HG02571 (cell line): ENCODE data around the gene TCIRG1.
"Not testable (repeated sequence)": the region's sequence is repeated elsewhere in the genome, so short reads cannot be mapped to it uniquely, and the experiment has no call there.

Source experiments
- ATAC-seq: cut with Tn5 transposase; IDR thresholded peaks from one replicate; pipeline ENCODE4 v1.9.1; 2021; ENCODE audit warnings: mild to moderate bottlenecking, moderate library complexity; ENCODE audit not compliant: unreplicated experiment

TCIRG1 gene, protein sequence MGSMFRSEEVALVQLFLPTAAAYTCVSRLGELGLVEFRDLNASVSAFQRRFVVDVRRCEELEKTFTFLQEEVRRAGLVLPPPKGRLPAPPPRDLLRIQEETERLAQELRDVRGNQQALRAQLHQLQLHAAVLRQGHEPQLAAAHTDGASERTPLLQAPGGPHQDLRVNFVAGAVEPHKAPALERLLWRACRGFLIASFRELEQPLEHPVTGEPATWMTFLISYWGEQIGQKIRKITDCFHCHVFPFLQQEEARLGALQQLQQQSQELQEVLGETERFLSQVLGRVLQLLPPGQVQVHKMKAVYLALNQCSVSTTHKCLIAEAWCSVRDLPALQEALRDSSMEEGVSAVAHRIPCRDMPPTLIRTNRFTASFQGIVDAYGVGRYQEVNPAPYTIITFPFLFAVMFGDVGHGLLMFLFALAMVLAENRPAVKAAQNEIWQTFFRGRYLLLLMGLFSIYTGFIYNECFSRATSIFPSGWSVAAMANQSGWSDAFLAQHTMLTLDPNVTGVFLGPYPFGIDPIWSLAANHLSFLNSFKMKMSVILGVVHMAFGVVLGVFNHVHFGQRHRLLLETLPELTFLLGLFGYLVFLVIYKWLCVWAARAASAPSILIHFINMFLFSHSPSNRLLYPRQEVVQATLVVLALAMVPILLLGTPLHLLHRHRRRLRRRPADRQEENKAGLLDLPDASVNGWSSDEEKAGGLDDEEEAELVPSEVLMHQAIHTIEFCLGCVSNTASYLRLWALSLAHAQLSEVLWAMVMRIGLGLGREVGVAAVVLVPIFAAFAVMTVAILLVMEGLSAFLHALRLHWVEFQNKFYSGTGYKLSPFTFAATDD

DNA sequence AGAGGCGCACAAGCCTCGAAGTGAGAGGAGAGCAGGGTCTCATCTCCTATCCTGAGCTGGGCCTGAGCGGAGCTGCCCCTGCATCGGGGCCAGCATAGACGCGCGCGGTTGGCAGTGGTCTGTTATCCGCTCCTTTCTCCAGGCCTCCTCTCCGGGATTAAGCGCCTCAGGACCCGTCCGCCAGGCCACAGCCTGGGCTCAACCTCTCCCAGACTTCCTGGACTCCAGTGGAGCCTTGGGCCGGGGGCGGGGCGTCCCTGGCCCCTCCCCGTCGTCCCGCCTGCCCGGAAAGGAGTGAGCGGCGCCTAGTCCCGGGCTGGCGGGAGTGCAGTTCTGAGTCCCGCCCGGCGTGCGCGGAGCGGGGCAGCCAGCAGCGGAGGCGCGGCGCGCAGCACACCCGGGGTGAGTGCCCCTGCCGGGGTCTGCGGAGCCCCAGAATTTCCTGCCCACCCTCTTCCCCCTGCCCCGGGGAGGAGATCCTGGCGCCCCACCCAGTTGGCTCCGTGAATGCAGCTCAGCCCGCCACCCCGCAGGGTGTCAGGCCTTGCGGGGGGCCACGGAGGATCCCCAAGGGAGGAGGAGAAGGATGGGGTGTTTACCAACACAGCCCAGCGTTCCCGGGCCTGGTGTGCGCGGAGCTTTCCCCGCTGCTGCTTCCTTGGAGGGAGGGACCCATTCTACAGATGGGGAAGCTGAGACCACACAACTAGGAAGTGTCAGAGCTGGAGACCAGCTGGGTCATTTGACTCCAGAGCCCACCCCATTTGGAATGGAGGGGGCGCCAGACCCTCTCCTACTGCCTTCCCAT, at the start of gene TCIRG1:
TSS of gene TCIRG1 (plus strand) at position 308 of the 808 bp plus-strand sequence. CDS start 2,247 bp downstream, outside the sequence.
- no peak for ATAC-seq

- ATAC-seq = not testable (repeated sequence)
These were observed 48.1 kb upstream of the TCIRG1 start for GRCh38 chr11:67990546-67991346.

DNA sequence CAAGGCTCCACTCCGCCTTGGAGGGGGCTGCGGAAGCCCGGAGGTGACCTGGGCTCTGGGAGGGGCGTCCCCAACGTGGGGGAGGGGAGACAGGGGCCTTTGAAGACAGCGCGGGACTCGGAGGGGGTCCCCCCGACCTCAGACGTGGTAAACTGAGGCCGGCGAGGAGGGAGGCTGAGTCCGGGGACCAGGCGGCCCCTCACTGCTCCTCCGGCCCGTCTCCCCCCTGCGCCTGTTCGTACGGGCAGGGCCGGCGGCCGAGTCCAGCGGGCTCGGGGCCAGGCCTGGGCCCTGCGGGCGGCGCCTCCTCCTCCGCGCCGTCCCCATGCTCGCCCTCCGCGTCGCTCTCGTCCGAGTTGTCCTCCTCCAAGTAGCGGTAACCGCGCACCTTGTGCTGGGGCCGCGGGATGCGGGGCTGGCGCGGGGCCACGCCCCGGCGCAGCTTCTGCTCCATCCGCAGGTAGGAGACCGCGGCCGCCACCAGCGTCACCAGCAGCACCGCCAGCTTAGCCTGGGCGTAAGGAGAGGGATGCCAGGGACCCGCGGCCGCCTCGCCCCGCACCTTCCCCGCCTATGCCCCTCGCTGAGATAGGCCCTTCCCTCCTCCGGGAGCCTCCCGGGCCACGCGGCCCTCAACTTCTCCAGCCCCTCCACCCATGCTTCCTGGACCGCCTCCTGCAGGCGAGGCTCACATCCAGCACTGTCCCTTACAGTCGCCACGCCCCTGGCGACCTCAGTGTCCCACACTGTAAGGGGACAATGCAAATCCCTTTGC, 47.3 kb upstream of the TCIRG1 start:
- ATAC-seq = not testable (repeated sequence)

- not testable (repeated sequence) for ATAC-seq
These were observed 45.0 kb upstream of the TCIRG1 start for GRCh38 chr11:67993821-67994220.

DNA sequence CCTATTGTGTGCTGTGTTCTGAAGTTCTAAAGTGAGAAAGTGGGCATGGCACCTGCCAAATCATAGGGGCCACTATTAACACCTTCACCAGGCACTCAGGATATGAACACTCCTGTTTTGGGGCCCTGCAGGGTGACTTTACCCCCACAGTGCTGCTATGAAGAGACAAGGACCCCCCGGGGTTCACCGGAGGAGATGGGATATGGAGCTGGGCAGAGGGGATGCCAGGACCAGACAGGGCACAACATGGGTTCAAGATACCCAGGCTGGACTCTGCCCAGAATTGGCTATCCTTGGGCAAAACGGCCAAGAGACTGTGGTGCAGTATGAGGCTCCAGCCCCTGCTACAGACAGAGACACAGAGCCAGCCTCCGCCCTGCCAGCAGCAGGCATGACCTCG, 44.4 kb upstream of the TCIRG1 start:
- not testable (repeated sequence) for ATAC-seq

DNA sequence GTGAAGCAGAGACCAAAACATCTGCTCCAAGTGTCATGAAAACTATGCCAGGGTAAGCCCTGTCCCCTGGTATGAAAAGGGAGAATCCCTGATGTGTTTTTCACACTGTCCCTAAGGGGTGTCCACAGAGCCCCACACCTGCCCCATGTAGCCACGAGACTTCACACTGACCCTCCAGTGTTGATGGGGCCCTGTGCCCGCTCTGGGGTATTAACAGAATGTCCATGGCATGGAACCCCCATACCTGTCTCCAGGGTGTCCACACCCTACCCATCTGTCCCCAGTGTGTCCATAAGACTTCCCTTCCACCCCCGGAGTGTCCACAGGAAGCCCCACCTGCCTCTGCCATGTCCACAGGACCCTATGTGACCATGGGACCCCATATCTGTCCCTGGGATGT, 43.7 kb upstream of the TCIRG1 start:
- not testable (repeated sequence) for ATAC-seq

DNA sequence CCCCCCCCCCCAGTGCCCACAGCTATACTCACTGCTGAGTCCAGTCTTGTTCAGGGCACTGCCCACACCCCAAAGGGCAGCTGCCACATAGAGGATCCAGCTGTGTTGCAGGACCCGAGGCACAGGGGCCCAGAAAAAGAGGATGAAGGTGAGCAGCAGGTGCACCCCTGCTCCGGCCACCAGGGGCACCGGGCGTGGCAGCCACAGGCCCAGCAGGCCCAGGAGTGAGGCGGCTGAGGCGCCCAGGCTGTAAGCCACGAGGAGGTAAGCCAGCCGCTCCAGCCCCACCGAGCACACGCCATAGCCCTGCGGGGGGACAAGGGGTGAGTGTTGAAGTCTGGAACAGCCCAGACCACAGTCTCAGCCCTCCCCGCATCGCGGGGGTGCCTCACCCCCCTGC, 43.2 kb upstream of the TCIRG1 start:
- ATAC-seq = not testable (repeated sequence)

- ATAC-seq = no peak
These were observed 42.8 kb upstream of the TCIRG1 start for GRCh38 chr11:67996051-67996450.

DNA sequence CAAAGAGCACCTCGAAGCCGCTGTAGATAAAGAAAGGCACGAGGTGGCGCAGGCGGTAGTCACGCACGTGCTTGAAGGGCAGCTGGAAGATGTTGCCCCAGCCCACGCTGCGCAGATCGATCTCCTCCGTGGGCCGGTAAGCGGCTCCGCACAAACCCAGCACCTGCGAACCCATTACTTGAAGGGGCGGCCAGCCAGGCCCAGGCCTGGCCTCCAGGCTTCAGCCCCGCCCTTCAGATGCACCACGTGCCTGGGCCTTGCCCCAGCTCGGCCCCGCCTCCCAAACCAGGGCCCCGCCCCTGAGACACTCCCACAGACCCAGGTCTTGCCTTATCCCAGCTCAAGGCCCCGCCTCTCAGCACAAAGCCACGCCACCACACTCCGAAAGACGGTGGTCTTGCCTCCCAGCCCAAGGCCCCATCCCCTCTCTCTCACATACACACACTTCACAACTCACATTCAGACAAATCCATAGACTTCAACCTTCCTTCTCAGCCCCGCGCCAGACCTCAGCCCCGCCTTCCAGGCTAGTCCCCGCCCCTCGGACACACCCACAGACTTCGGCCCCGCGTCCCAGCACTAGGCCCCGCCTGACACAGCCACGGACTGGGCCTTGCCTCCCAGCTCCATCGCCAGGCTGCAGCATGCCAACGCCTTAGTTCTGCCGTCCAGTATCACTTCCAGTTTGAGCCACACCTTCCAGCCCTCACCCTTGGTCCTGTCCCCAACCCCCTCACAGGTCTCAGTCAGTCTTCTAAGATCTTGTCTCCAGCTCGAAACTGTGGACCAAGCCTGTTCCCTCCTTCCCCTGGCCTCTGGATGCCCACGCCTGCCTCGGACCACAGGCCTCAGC, 42.0 kb upstream of the TCIRG1 start:
- no peak for ATAC-seq

DNA sequence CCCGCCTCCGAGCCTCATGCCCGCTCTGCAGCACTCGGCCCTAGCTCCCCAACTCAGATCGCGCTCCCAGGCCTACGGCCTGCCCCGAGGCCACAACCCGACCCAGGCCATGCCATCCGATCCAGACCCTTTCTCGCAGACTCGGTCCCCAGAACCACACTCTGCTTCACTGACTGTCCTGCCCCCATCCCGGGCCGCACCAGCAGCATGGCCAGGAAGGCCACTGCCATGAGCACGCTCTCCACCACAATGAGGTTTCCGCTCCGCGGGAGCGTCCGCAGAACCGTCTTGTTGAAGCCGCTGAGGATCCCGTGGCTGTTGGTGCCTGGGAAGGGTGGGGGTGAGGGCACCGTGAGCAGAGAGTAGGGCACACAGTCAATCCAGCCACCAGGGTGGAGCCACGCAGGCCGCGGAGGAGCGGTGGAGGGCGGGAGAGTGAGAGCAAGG, 41.3 kb upstream of the TCIRG1 start:
- ATAC-seq = no peak

- no peak for ATAC-seq
These were observed 40.4 kb upstream of the TCIRG1 start for GRCh38 chr11:67998150-67999045.

DNA sequence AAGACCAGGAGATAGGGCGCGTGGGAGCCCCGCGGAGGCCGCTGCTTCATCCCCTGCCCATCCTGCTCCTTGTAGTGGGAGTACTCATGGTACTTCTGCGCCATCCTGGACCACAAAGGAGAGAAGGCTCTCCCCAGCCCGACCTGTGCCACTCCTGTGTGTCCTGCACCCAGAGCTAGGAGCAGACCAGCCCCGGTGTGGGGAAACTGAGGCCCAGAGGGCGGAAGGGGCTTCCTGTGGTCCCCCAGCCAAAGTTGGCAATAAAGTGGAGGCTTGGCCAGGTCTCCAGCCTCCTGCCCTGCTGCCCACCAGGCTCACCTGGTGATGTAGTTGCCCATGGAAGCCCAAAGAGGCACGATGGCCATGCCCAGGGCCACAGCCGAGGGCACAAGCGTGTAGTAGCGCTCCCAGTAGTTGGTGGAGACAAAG, 39.6 kb upstream of the TCIRG1 start:
- no peak for ATAC-seq

GRCh38 chr11:67999704-68000103, 39.1 kb upstream of the TCIRG1 start:
- ATAC-seq = no peak

DNA sequence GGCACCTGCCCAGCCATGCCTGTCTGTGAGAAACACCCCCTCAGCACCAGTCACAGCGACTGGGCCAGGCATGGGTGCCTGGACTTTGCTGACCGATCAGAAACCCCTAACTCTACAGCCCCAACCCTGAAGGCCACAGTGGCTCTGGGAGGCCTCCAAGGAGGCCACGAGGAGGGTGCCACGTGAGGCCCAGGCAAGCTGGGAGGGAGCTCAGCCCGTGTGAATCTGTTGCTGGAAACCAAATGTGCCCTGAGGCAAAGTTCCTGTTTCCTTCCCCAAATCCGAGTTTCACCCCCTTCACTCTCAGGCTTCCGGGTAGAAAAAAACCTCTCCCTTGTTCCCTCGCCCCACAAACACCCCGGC, 36.3 kb upstream of the TCIRG1 start:
- ATAC-seq = no peak

DNA sequence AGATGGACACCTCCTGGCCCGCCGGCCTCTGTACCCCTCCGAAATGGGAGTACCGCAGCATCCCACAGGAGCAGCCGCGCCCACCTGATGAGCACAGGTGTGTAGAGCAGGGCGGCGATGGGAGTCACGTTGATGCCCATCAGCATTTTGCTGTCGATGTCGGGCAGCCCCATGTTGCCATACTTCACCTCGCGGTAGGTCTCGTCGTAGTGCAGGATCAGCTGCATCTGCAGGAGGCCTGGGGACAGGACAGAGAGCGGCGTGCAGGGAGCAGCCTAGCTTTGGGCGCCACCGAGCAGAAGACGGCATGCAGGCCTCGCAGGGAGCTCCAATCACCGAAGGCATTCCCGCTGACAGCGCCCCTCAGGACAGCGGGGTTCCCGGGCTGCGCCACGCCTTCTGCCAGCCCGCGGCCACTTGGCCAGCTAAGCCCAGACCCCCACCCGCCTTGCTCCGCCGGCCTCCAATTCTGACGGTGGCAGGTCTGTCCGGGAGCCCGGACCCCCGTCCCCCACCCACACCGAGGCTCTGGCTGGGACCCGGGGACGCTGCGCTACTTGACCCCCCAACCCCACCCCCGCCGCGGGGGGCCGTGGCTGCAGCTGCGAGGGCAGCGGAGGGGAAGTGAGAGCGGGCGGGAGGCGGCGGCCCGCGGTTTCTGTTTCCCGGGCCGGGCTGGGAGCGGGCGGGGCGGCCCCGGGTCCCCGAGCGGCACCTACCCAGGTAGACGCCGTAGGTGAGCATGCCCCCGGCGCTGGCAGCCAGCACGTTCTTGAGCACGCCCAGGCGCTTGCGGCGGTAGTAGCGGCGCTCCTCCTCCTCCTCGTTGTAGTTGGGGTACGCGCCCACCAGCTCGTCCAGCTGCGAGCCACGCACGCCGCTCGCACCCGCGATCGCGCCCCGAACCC, 35.6 kb upstream of the TCIRG1 start:
- ATAC-seq = no peak

- no peak for ATAC-seq
These were observed 34.8 kb upstream of the TCIRG1 start, which contains the start of gene UNC93B1 for GRCh38 chr11:68003846-68004550. TSS of gene UNC93B1 (minus strand) at chr11:68004097. CDS start at chr11:68004043, 54 bp downstream.
